Ishikawa (cell line): ENCODE data around the gene DIAPH2.

Source experiments
- CREB1 ChIP-seq: IDR thresholded peaks from 2 replicates; pipeline ENCODE4 v1.6.1; 2012; ENCODE audit warnings: low read depth
- EGR1 ChIP-seq: IDR thresholded peaks from 2 replicates; pipeline ENCODE4 v1.6.1; 2012
- FOXM1 ChIP-seq: IDR thresholded peaks from 2 replicates; pipeline ENCODE4 v1.6.1; 2012; ENCODE audit warnings: low read depth, borderline replicate concordance
- RAD21 ChIP-seq: IDR thresholded peaks from 2 replicates; pipeline ENCODE4 v1.6.1; 2012; ENCODE audit warnings: low read depth
- REST ChIP-seq: IDR thresholded peaks from 2 replicates; pipeline ENCODE4 v1.6.1; 2012; ENCODE audit warnings: low read depth, mild to moderate bottlenecking
- TAF1 ChIP-seq: IDR thresholded peaks from 2 replicates; pipeline ENCODE4 v1.6.1; 2012; ENCODE audit warnings: low read depth, mild to moderate bottlenecking
- TF ChIP-seq, protein P1 (sequence below): IDR thresholded peaks from 2 replicates; pipeline ENCODE4 v1.6.1; 2012

DNA sequence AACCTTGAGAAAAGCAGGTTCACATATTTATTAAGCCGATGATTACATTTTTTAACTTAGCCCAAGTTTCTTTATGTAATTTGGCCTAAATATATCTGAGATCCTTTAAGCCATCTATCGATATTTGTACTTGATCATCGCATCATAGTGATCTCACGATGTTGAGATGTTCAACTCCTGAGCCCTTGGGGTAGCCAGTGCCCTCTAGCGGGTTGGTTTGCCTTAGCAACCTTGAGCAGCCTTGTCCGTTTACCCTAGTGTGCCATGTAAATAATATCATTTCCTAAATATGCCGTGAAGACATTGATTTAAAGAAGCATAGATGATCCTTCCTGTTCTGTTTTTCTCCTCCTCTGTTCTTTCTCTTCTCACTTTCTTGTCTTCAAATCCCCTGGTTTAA lies 631.3 kb downstream of the DIAPH2 start:
- TF ChIP-seq TAF1, result no peak
- no peak for TF ChIP-seq EGR1
- TF ChIP-seq CREB1, result no peak
- no peak for TF ChIP-seq FOXM1
- no peak for TF ChIP-seq REST
- TF ChIP-seq, protein P1, sequence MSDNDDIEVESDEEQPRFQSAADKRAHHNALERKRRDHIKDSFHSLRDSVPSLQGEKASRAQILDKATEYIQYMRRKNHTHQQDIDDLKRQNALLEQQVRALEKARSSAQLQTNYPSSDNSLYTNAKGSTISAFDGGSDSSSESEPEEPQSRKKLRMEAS, result no peak
- TF ChIP-seq RAD21, result no peak
